Thymus (tissue), 11 donors: Measurements from ENCODE around the gene NOTUM. TPM values are rescaled to one million over a fixed set of nuclear protein-coding genes. Genes with fewer than 3 reads are reported as not detected.
A peak's percentile ranks its signal among the peaks of the same experiment; 100 is the strongest.

Experiments used
- DNase-seq, 9 donors: peaks; one replicate each; pipeline ENCODE4 v3.0.0-alpha.2; 2013; ENCODE audit warnings: low spot score in 9 of 9, low read depth in 6 of 9, missing footprints in 1 of 9
- H3K27ac ChIP-seq, 2 donors: one replicate each; pipeline ENCODE4 v1.5.1; 2013; ENCODE audit warnings: control low read depth in 1 of 2, low read depth in 1 of 2, low read length in 1 of 2, mild to moderate bottlenecking in 1 of 2, moderate library complexity in 1 of 2
- H3K27me3 ChIP-seq, 2 donors: one replicate each; pipeline ENCODE4 v1.5.1; 2013; ENCODE audit warnings: low read length in 1 of 2; ENCODE audit not compliant: control insufficient read depth in 2 of 2, insufficient read depth in 1 of 2
- H3K36me3 ChIP-seq, 2 donors: one replicate each; pipeline ENCODE4 v1.5.1; 2013; ENCODE audit warnings: low read length in 1 of 2, mild to moderate bottlenecking in 1 of 2, moderate library complexity in 1 of 2; ENCODE audit not compliant: control insufficient read depth in 2 of 2, insufficient read depth in 2 of 2
- H3K4me1 ChIP-seq, 2 donors: one replicate each; pipeline ENCODE4 v1.5.1; 2013; ENCODE audit warnings: low read length in 2 of 2; ENCODE audit not compliant: control insufficient read depth in 2 of 2, insufficient read depth in 2 of 2
- H3K4me3 ChIP-seq, 2 donors: one replicate each; pipeline ENCODE4 v1.5.1; 2013; ENCODE audit warnings: low read length in 2 of 2, control low read depth in 1 of 2, mild to moderate bottlenecking in 1 of 2
- H3K9me3 ChIP-seq, 2 donors: one replicate each; pipeline ENCODE4 v1.5.1; 2013; ENCODE audit warnings: low read length in 1 of 2, mild to moderate bottlenecking in 1 of 2; ENCODE audit not compliant: control insufficient read depth in 2 of 2, insufficient read depth in 1 of 2
- WGBS: extraction: QIAGEN DNeasy Blood & Tissue Kit; methylation state at CpG from one replicate; pipeline ENCODE4 v1.1.7; 2013; 5-methylcytosine and 5-hydroxymethylcytosine counted together
- polyA plus RNA-seq: library from polyadenylated mRNA; stranded (reverse); fragments of 200-250 nt; gene quantifications from one replicate; pipeline ENCODE4 v1.2.3, GENCODE V29; 2013
- total RNA-seq: library from RNA; stranded (reverse); fragments of 120-200 nt; gene quantifications from one replicate; pipeline ENCODE4 v1.2.4, GENCODE V29; 2013
- donor health status: healthy.

NOTUM gene
- total and polyA plus RNA-seq, 2 donors, result 0.25 to 0.66 TPM

DNA sequence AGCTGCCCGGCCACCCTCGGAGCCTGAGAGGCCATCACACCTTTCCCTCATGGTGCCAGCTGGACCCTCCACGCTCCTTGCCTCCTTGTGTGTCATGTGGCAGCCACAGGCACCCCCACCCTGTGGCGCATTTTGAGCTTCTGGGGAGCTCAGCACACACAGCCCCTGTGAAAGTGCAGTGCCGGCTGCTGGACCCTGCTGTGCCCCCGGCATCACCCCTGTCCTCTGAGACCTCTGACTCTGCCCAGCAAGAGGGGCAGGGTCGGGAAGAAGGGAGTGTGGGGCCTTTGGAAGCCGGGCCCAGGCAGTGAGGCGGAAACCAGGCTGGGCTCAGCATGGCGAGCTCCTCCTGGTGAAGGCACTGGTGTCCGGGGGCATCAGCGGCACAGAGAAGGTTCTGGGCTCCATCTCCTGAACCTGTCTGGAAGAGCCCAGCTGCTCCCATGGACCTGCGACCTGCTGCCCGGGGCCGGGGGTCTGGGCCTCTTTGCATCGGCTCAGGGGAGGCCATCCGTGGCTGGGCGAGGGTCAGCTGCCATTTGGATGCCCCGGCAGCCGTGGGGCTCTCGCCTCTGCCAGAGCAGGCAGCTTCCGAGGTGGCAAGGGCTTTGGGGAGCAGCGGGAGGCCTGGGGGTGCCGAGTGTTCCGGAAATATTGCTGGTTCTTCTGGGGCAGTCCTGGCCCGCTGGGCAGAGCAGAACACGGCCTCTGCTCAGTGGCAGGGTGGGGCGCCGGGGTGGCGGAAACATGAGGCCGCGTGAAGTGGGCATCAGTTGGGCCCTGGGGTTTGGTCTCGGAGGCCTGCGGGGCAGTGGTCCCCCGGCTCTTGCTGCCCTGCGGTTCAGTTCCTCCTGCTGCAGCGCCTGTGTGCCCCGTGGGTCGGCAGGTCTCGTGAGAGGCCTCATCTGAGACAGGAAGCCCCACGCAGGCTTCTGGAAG is 43.8 kb upstream of the NOTUM start:
- peaks cover 0 to 16% of the 10 kb centered on the region in 2 donors for H3K4me1 ChIP-seq
- no peak for DNase-seq
- no peak overlapping the region for H3K27ac ChIP-seq
- no peaks in the 10 kb centered on the region for H3K27me3 ChIP-seq
- H3K36me3 ChIP-seq, result peaks cover 0 to 4% of the 10 kb centered on the region in 2 donors
- no peaks in the 10 kb centered on the region for H3K9me3 ChIP-seq
- H3K4me3 ChIP-seq, result no peak overlapping the region
- 91% methylated on average over 41 of the region's 41 CpGs for WGBS

DNA sequence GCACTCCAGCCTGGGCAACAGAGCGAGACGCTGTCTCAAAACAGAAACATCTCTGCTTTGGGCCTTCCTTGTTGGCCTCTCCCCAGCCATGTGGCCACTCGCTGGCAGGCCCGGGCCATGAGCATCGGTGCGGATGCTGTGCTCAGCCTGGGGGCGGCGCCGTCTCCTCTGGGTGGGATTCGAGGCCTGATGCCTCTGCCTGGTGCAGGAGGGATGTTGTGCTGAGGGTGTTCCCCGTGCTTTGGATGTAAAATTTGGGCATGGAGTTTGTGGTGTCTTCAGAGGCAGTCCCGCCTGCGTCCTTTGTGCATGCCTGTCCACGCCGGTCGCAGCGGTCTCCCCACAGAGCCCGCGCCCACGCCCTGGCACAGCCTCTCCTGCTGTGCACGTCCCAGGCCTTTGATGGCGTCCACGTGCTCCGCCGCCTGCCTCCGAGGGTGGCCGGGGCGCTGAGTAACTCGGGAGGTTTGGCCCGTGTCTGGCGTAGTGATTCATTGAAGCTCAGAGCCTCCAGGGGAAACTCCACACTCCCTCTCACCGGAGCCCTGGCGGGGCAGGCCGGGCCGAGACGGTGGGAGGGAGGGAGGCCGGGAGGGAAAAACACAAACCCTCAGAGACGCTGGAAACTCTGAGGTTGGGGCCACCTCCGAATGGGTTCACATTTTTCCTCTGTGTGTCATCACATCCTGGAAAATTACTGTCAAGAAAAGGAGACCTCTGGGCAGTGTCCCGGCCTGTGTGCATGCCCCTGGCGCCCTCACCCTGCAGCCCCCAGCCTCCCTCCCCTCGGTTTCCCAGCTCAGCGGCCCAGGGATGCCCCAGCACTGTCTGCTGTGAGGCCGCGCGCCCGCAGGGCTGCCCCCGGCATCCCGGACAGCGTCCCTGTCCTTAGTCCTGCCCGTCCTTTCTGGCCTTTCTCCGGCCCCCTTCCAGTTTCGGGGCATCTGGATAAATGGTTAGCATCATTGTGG is 42.7 kb upstream of the NOTUM start:
- Histone ChIP-seq H3K4me1 (peaks cover 0 to 16% of the 10 kb centered on the region in 2 donors), H3K9me3 (no peaks in the 10 kb centered on the region), H3K27me3 (no peaks in the 10 kb centered on the region), H3K27ac (peak overlapping the region in 1 of 2 donors; percentile 64), H3K4me3 (no peak overlapping the region), H3K36me3 (peaks cover 0 to 4% of the 10 kb centered on the region in 2 donors)
- WGBS, result 95% methylated on average over 53 of the region's 53 CpGs
- DNase-seq, result no peak

DNA sequence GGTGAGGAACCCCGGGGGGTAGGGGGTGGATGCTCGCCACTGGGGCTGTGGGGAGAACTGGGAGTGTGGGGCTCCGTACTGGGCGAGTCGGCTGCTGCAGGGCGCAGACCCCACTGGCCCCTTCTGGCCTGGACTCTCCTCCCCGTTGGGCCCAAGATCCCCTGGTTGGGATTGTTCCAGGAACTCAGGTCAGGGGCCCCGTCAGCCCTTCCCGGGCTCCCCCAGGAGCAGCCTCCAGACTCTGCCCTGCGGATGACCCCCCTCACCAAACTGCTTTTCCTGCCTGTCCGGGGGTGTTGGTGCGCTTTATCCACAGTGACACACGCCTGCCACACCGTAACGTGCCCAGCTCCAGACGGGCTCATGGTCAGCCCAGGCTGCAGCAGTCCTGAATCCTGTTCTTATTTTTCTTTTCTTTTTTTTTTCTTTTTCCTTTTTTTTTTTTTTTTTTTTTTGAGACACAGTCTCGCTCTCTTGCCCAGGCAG is 40.6 kb upstream of the NOTUM start:
- peaks cover 0 to 16% of the 10 kb centered on the region in 2 donors for H3K4me1 ChIP-seq
- no peak overlapping the region for H3K27ac ChIP-seq
- H3K9me3 ChIP-seq, result no peaks in the 10 kb centered on the region
- no peaks in the 10 kb centered on the region for H3K27me3 ChIP-seq
- WGBS, result 88% methylated on average over 17 of the region's 17 CpGs
- H3K4me3 ChIP-seq, result no peak overlapping the region
- H3K36me3 ChIP-seq, result peaks cover 7 to 8% of the 10 kb centered on the region in 2 donors
- DNase-seq, result no peak

DNA sequence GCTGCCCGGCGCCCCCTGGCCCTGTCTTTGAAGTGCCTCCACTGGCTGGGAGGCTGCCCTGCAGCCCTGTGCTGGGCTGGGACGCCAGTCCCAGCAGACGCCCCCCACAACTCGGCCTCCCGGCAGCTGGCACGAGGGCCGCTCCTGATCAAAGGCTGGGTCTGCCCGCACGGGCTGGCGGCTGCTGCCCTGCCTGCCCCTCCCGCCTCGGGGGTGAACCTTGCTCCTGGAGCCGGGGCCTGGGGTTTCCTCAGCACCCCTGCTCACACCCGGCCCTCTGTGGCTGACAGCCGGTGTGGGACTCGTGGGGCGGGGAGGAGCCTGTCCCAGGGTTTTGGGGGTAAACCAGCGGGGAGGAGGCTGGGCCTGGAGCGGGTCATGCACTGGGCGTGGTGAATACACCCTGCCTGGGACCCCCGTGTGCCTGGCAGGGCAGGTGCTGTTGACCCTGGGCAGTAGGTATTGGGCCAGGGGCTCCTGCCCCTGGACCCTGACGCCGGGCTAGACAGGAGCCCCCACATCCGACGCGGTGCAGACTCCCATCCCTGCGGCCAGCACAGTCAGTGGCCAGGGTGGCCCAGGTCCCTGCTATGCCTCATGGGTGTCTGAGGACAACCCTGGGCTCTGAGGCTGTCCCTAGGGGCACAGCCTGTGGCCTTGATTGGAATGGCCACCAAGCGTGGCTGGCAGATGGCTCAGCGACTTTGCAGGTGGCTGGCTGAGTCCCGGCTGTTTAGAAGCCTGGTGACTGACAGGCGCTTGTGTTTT is 40.0 kb upstream of the NOTUM start:
- Histone ChIP-seq H3K36me3 (peaks cover 10 to 14% of the 10 kb centered on the region in 2 donors), H3K9me3 (no peaks in the 10 kb centered on the region), H3K27me3 (no peaks in the 10 kb centered on the region), H3K27ac (no peak overlapping the region), H3K4me1 (peaks cover 0 to 13% of the 10 kb centered on the region in 2 donors), H3K4me3 (no peak overlapping the region)
- 95% methylated on average over 32 of the region's 32 CpGs for WGBS
- no peak for DNase-seq

DNA sequence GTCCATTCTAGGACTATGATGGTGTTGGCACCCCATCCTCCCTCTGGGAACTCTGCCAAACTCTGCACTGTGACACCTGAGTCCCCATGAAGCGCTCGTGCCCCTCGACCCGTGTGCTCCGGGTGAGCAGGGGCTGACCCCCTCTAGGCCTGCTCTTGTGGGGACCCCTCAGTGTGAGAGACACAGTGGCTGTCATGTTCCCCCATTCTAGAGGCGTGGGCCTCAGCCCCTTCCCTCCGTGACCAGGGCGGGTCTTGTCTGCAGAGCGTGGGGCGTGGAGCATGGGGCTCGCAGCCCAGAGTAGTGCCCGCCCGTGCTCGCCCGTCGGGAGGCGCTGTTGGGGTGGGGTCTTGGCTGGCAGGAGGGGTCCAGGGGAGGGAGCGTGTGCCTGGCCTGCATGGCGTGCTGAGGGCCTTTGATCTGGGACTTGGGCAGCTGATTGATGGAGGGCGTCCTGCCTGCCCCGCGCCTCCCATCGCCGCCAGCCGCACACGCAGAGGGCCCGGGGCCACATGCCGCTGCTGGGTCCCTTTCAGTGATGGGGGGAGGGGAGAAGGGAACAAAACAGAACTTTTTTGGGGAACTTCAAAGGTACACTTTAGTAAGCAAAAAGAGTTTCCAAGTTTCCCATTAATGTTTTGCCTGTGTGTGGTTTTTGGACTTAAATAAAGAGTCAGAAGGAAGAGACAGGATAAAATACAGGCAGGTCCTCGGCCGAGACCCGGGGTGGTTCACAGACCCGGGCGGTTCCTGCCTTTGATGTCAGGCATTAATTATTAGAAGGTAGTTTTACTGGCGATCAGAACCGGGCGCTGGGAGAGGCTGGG is 39.2 kb upstream of the NOTUM start:
- H3K4me3 ChIP-seq, result no peak overlapping the region
- WGBS, result 95% methylated on average over 36 of the region's 36 CpGs
- no peaks in the 10 kb centered on the region for H3K27me3 ChIP-seq
- DNase-seq, result no peak
- peaks cover 0 to 11% of the 10 kb centered on the region in 2 donors for H3K4me1 ChIP-seq
- H3K27ac ChIP-seq, result no peak overlapping the region
- H3K9me3 ChIP-seq, result no peaks in the 10 kb centered on the region
- peaks cover 10 to 14% of the 10 kb centered on the region in 2 donors for H3K36me3 ChIP-seq

DNA sequence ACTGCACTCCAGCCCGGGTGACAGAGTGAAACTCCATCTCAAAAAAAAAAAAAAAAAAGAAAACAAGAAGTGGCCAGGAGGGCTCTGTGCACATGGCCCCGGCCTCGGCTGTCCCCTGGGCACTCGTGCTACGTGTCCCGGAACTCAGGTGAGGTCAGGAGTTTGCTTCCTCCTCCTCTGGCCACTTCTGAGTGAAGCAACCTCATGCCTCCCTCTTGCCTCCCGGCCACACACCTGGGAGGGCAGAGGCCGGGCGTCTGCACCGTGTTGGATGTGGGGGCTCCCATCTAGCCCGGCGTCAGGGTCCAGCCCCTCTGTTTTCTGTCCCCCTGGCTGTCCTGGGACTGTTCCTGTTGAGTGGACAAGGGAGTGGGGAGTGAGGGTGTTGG is 38.6 kb upstream of the NOTUM start:
- H3K27me3 ChIP-seq, result no peaks in the 10 kb centered on the region
- 97% methylated on average over 12 of the region's 12 CpGs for WGBS
- no peak overlapping the region for H3K4me3 ChIP-seq
- H3K4me1 ChIP-seq, result peaks cover 0 to 9% of the 10 kb centered on the region in 2 donors
- H3K9me3 ChIP-seq, result no peaks in the 10 kb centered on the region
- H3K36me3 ChIP-seq, result peaks cover 10 to 14% of the 10 kb centered on the region in 2 donors
- DNase-seq, result no peak
- H3K27ac ChIP-seq, result no peak overlapping the region

DNA sequence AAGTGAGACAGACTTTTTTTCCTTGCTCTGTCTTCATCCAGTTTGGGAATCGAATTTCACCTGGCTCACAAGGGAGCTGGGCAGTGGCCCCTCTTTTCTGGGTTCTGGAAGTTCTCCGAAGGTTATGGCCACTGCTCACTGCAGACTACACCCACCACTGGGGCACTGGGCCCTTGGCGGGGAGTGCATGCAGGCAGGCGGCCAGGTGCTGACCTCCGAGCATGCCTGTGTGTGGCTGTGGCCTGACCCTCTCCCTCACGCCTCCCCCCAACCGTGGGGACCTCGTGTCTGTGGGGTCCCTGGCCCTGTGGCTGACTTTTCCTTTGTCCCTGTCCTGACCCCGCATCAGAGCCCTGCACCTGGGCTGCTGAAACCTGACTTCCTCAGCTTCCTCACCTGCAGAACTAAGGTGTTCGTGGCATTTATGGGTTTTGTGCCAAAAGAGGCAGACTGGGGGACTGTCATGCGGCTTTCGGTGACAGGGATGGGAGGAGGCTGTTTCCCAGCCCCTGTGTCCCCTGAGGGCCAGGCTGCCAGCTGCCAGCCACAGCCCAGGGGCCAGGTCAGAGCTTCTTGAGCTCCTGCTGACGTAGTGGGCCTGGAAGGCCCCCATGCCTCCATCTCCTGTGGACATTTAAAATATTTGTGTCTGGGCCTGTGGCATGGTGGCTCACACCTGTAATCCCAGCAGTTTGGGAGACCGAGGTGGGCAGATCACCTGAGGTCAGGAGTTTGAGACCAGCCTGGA is 37.9 kb upstream of the NOTUM start:
- H3K36me3 ChIP-seq, result peaks cover 10 to 14% of the 10 kb centered on the region in 2 donors

More for the DNA sequence above, 37.9 kb upstream of the NOTUM start:
- no peak overlapping the region for H3K4me3 ChIP-seq
- no peak overlapping the region for H3K27ac ChIP-seq
- H3K9me3 ChIP-seq, result no peaks in the 10 kb centered on the region
- 94% methylated on average over 14 of the region's 14 CpGs for WGBS
- peaks cover 0 to 5% of the 10 kb centered on the region in 2 donors for H3K4me1 ChIP-seq
- DNase-seq, result no peak
- H3K27me3 ChIP-seq, result no peaks in the 10 kb centered on the region
